Activated CD8-positive, alpha-beta memory T cell treated with anti-CD3 and anti-CD28 coated beads for 36 hours (primary cell): Measurements from ENCODE around the gene PBX3. TPM values are rescaled to one million over a fixed set of nuclear protein-coding genes. Genes with fewer than 3 reads are reported as not detected.

Experiments
- CTCF ChIA-PET: fragments of 350-600 bp; sonication (Branson Sonifier 250); formaldehyde crosslinking; loops from one replicate; lab custom pipeline; 2021; ENCODE audit warnings: antibody characterized with exemption; lab: Charles Lee
- POLR2A ChIA-PET: fragments of 350-600 bp; sonication (Branson Sonifier 250); formaldehyde crosslinking; loops from one replicate; lab custom pipeline; 2021; ENCODE audit warnings: antibody characterized with exemption; lab: Charles Lee
- total RNA-seq, 2 experiments: library from RNA; stranded (reverse); gene quantifications; one replicate each; pipeline ENCODE4 v1.2.3, GENCODE V29; 2021

PBX3 gene
- total RNA-seq, 2 experiments from 2014 or later: 14.7 to 15.4 TPM

- POLR2A ChIA-PET: no interaction called here
Observed at GRCh38 chr9:125843646-125844045, 96.5 kb downstream of the PBX3 start.

DNA sequence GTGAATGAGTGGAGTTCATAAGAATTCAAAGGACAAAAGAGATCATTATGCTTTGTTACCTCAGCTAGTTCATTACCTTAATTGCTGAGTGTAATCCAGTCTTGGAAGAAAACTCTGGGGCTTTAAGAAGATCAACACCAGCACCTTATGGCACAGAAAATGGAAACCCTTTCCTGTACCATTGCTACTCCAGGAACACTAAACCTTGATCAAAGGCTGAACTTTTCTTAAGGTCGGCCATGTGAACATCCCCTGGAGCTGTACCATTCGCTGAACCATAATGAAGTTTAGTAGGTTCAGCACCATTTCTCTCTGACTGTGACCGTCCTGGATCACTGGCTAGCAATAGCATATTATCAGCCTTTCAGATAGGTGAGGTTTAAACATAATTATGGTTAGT lies 97.4 kb downstream of the PBX3 start:
- CTCF ChIA-PET: no interaction called here

More at GRCh38 chr9:125843646-125844045, 96.5 kb downstream of the PBX3 start:
- CTCF ChIA-PET: interaction anchor here (0.7 kb wide), 1 partner anchor 1125 kb away, joined by 3 read pairs; no protein-coding TSS in a partner anchor

GRCh38 chr9:125845271-125845808 lies 98.2 kb downstream of the PBX3 start:
- POLR2A ChIA-PET: no interaction called here

More for the DNA sequence above, 97.4 kb downstream of the PBX3 start:
- POLR2A ChIA-PET: no interaction called here

GRCh38 chr9:125847735-125848134 lies 100.6 kb downstream of the PBX3 start:
- ChIA-PET CTCF (no interaction called here), POLR2A (no interaction called here)

More at GRCh38 chr9:125845271-125845808, 98.2 kb downstream of the PBX3 start:
- CTCF ChIA-PET: no interaction called here

DNA sequence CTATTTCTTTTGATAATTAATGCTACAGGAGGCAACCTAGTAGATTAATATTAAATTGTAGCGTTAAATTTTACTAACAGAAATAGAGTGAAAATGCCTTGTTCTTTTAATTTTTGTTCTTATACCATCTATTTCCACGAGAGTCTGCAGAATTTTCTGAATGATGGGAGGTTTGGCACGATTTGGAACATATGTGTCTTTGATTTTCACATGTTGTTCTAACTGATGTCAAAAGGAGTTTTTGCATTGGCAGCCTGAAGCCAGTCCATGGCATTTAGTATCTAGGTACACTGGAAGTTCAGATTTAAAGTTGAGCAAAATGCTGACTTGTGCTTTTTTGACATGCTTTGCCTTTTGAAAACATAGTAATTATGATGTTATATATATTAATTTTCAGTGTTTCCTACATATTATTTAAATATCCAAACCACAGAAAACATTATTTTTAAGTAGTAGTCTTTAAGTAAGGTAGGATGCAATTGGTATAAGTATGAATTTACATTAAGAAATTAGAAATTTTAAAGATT lies 103.0 kb downstream of the PBX3 start:
- CTCF ChIA-PET: no interaction called here
- POLR2A ChIA-PET: no interaction called here

DNA sequence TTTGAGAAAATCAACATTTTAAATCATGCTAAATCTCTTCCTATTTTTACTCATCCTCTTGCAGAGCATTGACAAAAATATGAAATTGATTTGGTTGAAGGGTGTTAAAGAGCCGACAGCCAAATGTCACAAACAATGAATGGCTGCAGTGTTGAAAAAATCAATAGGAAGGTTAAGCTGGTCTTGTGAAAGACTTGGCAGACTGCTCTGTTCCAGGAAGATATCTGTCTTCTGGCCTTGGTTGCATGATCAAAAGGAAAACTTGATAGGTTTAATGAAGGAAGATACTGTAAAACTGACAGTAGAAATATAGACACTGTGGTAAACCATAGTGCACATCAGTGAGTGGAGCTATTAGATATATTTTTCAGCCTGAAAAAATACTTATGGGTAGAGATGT lies 103.6 kb downstream of the PBX3 start:
- CTCF ChIA-PET: no interaction called here
- POLR2A ChIA-PET: no interaction called here

DNA sequence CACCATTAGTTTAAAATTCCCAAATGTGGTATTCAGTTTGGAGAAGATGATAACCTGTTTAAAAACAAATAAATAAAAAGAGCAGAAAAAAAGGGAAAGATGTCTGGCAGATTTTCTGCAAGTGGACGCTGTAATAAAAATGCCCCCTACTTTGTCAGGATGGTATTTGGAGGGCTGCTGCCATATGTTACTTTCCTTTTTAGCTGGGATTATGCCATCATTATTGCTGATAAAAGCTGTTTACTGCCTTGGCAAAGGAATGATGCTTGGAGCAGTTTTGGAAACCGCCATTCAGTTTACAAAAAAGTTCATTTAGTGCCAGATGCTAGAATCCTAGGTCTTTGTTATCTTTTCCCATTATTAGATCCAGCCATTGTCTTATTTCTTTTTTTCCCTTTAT lies 104.8 kb downstream of the PBX3 start:
- CTCF ChIA-PET: no interaction called here
- POLR2A ChIA-PET: no interaction called here

DNA sequence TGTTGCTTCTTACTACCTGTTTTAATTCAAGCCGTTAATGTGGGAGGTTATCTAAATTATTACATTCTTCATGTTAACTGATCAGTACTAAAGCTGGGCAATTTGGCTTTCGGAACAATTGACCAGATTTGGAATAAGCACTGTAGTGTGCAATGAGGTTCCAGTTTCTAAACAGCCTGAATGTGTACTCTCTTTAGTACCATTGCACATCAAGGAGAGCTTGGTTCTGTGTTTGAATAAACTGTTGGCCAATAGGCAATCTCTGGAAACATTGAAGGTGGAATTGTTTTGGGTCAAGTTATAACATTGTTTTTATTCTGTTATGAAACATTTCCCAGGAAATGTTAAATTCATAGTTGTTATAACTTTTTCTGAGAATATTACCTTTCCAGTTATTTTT lies 105.2 kb downstream of the PBX3 start:
- POLR2A ChIA-PET: no interaction called here
- CTCF ChIA-PET: no interaction called here

DNA sequence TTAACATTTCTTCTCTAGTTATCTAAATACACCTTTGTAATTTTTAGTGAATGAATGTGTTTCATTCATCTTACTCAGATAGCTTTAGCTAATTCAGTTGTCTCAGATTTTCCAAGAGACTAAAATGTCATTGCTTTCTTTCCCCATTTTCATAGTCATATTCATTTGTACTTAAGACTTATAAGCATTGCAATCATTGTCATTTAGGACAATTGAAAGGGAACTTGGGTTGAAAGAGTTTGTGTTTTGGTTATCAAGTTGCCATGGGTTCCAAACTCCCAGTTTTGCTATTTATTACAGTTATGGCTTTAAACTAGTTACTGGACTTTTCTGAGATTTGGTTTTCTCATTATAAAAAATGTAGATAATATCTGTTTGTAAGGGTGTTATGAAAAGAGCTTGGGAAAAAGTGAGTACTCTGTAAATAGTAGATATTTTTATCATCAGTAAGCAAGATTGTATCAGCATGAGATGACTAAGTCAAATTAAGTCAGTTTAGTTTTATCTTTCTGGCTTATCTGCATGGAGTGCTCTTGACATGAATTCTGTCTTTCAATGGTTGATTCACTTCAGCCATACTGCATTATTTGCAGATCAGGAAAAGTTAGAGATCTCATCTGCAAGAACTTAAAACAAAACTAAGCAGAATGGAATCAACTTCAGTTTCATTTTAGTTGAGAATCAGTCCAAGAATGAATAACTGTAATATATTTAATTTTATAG lies 107.5 kb downstream of the PBX3 start:
- ChIA-PET CTCF (no interaction called here), POLR2A (no interaction called here)

GRCh38 chr9:125856331-125856730 lies 109.2 kb downstream of the PBX3 start:
- CTCF ChIA-PET: no interaction called here
- POLR2A ChIA-PET: no interaction called here

GRCh38 chr9:125861405-125862058 lies 114.4 kb downstream of the PBX3 start:
- POLR2A ChIA-PET: no interaction called here
- CTCF ChIA-PET: no interaction called here

- CTCF ChIA-PET: no interaction called here
- POLR2A ChIA-PET: no interaction called here
Observed at GRCh38 chr9:125863923-125864322, 116.8 kb downstream of the PBX3 start.

- POLR2A ChIA-PET: no interaction called here
- CTCF ChIA-PET: no interaction called here
Observed at GRCh38 chr9:125867751-125868415, 120.7 kb downstream of the PBX3 start.

GRCh38 chr9:125878164-125878631 lies 131.0 kb downstream of the PBX3 start:
- CTCF ChIA-PET: no interaction called here

DNA sequence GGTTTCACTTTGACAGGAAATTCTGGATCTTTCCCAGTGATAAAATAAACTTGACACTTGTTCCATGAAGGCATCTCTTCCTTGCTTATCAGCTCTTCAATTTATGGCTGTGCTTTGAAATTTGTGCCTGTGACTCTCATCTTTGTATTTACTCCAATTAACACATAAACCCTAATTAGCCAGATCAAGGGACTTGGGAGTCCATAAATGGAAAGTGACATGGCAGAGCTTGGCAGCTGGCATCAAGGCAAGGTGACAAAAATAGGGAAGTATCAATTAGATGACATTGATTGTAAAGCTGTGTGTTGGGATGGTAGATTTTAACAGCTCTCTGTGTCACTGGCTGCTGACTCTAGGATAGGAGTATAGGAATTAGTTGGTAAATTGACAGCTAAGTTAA lies 133.9 kb downstream of the PBX3 start:
- CTCF ChIA-PET: no interaction called here
- POLR2A ChIA-PET: no interaction called here

More at GRCh38 chr9:125878164-125878631, 131.0 kb downstream of the PBX3 start:
- POLR2A ChIA-PET: no interaction called here

DNA sequence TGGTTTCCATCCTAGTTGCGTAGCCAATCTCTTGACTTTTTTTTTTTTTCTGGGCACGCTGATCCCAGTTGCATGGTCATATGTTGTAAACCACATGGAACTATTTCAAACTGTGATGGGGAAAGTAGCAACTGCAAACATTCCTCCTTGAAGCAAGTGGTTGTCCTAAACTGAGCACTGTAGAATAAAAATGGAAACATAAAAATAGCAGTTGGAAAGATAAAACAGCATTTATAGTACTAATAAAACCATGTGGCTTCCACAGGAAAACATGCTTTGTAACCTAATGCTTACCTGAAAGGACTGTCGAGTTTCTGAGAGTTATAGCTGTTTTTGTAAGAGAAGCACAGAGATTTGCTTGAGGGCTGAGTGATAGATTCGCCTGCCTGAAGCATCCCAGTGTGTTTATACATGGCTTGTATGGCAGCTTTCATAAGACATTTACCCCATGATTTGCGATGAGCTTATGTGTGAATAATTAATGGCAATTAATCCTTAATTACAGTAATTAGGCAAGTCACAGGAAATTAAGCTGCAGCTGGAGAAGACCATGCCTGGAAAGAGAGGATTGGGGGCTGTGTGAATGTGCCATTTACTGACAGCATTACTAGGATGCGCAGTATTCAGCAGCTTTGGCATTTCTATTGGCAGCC lies 136.5 kb downstream of the PBX3 start:
- ChIA-PET CTCF (no interaction called here), POLR2A (no interaction called here)

DNA sequence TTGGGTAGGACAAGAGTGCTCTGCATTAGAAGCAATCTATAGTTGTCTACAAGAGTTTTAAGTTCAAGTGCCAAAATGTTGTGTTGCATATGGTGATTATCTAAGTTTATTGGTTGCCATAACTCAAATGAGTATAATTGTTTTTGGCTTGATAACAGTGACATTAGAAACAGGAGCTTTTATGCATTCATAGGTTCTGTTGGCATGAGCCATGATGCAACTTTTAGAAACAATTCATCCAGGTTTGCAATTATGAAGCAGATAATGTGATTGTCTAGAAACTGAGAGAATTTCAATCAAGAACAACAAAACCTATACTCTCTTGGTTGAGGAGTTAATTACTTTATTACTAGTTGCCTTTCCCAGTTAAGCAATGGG lies 137.0 kb downstream of the PBX3 start:
- POLR2A ChIA-PET: no interaction called here
- CTCF ChIA-PET: no interaction called here

DNA sequence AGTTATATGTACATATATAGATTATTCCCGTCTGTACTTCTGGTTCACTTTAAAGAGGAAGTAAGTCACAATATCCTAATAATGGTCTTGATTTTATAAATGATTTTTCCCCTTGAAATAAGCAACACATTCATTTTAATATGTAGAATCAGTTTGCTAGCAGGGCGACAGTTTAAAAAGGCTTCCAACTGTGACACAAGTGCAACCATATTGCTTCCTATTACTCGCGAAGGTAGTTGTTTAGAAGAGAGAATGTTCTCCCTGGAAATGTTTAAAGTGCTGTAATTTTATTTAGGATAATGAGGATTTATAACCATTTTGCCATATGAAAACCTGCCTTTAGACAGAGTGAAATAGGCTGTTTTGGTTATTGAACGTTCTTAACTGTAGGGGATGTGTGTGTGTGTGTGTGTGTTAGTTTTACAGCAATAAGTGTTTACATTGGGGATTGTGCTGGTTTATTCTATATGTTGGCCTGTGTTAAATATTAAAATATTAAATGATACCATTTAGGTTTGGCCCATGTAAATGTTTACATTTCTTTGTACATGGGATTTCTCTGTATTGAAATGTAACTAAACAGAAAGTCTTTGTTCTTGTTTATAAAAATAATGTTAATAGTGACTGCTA lies 138.3 kb downstream of the PBX3 start:
- ChIA-PET CTCF (no interaction called here), POLR2A (no interaction called here)

DNA sequence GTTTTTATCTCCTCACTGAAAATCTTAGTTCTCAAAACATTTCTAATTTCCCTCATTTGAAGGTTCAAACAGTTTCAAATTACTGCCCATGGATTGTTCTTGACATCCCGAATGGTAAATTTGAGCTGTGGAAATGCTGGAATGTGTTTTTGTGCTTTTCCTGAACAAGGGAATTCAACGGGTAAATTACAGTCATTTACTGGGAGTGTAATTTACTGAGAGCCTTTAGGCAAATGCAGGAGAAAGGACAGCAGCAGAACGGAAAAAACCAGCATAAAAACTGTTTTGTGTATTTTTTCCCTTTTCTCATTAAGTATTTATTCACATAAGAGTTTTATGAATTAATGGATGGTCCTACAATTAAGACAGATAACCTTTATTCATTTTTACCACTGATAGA lies 139.2 kb downstream of the PBX3 start:
- POLR2A ChIA-PET: no interaction called here
- CTCF ChIA-PET: no interaction called here
